Measurements from ENCODE around the gene ITGB2. TPM values are rescaled to one million over a fixed set of nuclear protein-coding genes. Genes with fewer than 3 reads are reported as not detected.

ITGB2 gene
- total RNA-seq, 2 donors from 2014 or later = 6.8 to 33.1 TPM

GRCh38 chr21:44869781-44870747, 50.6 kb downstream of the ITGB2 start:
- intact Hi-C loops (cut with DNase I, micrococcal nuclease) = no loop called here
- DNase-seq (no peak), ATAC-seq (no peak)

GRCh38 chr21:44868707-44869106, 52.0 kb downstream of the ITGB2 start:
- no peak for ATAC-seq
- intact Hi-C loops (cut with DNase I, micrococcal nuclease) = no loop called here
- DNase-seq = no peak

- intact Hi-C loops (cut with DNase I, micrococcal nuclease) = no loop called here
- DNase-seq = no peak
- ATAC-seq = no peak
These were observed 52.5 kb downstream of the ITGB2 start for GRCh38 chr21:44867999-44868700.

DNA sequence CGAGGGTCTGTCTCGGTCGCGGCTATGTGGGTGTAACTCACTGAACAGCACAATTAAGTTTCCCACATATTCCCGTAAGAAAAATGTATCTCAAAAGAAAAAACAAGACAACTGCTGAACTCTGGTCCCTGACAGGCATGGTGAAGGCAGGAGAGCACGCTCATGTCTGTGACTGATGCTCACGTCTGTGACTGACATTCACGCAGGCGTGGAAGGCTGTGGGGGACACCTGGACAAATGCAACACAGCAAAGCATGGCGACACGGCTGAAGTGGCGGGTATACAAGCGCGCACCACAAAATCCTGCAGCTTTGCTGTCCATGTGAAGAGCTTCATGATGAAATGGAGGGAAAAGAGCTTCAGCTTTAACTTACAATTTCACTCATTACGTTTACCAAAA, 53.2 kb downstream of the ITGB2 start:
- ATAC-seq = no peak
- no peak for DNase-seq
- intact Hi-C loops (cut with DNase I, micrococcal nuclease) = no loop called here

GRCh38 chr21:44866780-44867179, 53.9 kb downstream of the ITGB2 start:
- intact Hi-C loops (cut with DNase I, micrococcal nuclease) = no loop called here
- ATAC-seq (no peak), DNase-seq (no peak)

- DNase-seq = no peak
- ATAC-seq = peak; percentile 63
- intact Hi-C loops (cut with DNase I, micrococcal nuclease) = no loop called here
These were observed 55.0 kb downstream of the ITGB2 start for GRCh38 chr21:44865561-44866280.

DNA sequence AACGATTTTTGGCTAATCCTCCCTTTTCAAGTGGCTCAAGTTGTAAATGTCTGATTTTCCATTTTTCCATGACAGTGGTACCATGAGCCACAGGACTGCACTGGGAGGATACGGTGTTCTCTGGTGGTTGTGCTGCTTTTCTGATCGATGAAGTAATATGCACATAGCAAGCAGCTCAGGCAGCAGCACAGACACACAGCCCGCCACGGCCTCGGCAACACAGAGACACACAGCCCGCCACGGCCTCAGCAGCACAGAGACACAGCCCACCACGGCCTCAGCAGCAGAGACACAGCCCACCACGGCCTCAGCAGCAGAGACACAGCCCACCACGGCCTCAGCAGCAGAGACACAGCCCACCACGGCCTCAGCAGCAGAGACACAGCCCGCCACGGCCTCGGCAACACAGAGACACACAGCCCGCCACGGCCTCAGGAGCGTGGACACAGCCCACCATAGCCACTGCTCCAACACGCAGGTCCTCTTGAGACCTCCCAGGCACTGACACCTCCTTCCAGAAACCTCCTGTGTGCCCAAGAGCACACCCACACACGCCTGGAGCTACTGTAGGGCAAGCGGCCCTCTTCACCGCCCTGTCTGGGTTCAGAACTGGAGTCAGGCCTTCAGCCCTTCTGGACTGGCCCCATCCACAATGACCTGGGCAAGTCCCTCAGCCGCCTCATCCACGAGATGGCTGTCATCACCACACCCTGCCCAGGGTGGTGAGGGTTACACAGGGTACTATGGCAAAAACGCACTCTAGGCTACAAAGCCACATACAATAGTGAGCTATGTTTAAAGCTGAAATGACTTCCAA, 57.6 kb downstream of the ITGB2 start:
- ATAC-seq (no peak), DNase-seq (no peak)
- intact Hi-C loops (cut with DNase I, micrococcal nuclease) = no loop called here

GRCh38 chr21:44858791-44859190, 61.9 kb downstream of the ITGB2 start:
- no peak for ATAC-seq
- intact Hi-C loops (cut with DNase I, micrococcal nuclease) = no loop called here
- DNase-seq = no peak

GRCh38 chr21:44858291-44858690, 62.4 kb downstream of the ITGB2 start:
- intact Hi-C loops (cut with DNase I, micrococcal nuclease) = no loop called here
- ATAC-seq = no peak

DNA sequence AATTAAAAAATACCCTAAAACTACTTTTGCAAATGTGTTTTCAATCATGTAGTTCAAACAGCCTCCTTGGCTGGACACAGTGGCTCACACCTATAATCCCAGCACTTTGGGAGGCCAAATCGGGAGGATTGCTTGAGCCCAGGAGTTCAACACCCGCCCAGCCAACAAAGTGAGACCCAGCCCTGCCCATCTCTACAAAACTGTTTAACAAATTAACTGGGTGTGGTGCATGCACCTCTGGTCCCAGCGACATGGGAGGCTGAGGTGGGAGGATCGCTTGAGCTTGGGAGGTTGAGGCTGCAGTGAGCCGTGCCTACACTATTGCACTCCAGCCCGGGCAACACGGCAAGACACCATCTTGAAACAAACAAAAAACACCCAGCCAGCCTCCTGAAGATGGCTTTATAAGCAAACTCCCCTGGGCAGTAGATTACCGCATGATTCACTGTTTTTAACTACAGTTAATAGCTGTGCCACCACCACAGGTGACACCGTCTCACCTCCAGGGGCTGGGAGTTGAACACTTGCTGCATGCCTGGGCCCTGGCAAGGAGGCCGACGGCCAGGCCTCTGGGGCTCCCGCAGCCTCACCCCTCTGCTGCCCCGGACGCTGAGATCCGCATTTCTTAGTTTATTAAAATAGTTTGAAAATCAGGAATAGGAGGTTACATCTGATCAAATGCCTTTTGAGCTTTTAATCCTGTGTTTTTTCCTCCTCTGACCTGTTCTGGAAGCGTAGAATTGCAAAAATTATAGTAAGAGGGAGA, 63.4 kb downstream of the ITGB2 start:
- intact Hi-C loops (cut with DNase I, micrococcal nuclease) = no loop called here
- no peak for DNase-seq

More at GRCh38 chr21:44858291-44858690, 62.4 kb downstream of the ITGB2 start:
- no peak for DNase-seq

GRCh38 chr21:44856131-44856530, 64.6 kb downstream of the ITGB2 start:
- no peak for DNase-seq
- ATAC-seq = no peak
- intact Hi-C loops (cut with DNase I, micrococcal nuclease) = no loop called here

More for the DNA sequence above, 63.4 kb downstream of the ITGB2 start:
- ATAC-seq = no peak

DNA sequence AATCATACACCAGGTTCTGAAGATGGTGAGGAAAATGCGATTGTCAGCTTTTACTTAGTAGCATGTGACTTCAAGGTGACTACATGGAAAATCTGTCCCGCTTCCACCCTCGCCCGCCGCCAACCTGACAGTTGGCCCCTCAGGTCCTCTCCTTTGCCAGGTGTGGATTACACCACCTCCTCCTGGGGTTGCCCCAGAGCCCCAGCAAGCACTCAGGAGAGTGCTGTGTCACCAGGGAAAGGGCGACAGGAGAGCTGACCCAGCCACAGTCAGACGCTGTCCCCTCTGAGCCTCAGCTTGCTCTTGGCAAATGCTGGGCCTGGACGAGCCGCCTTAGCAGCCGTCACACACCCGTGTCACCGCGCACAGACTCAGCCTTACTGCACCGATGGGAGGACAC, 65.1 kb downstream of the ITGB2 start:
- intact Hi-C loops (cut with DNase I, micrococcal nuclease) = no loop called here
- no peak for DNase-seq
- no peak for ATAC-seq

GRCh38 chr21:44854664-44855446, 65.8 kb downstream of the ITGB2 start:
- intact Hi-C loops (cut with DNase I, micrococcal nuclease) = no loop called here
- ATAC-seq (no peak), DNase-seq (no peak)

- intact Hi-C loops (cut with DNase I, micrococcal nuclease) = no loop called here
- ATAC-seq = no peak
- no peak for DNase-seq
These were observed 66.4 kb downstream of the ITGB2 start for GRCh38 chr21:44854391-44854663.

- intact Hi-C loops (cut with DNase I, micrococcal nuclease) = no loop called here
- DNase-seq = peak in 1 of 2 donors; percentile 40
- ATAC-seq = peak; percentile 64
These were observed 66.9 kb downstream of the ITGB2 start for GRCh38 chr21:44853601-44854390.

- DNase-seq (no peak), ATAC-seq (no peak)
- intact Hi-C loops (cut with DNase I, micrococcal nuclease) = no loop called here
These were observed 69.6 kb downstream of the ITGB2 start for GRCh38 chr21:44850905-44851657.

All from left colon (tissue), 2 donors.